Psoas muscle (tissue), 8 donors: ENCODE results near the gene KHNYN. TPM values are rescaled to one million over a fixed set of nuclear protein-coding genes. Genes with fewer than 3 reads are reported as not detected.
"Not testable (repeated sequence)": the region's sequence is repeated elsewhere in the genome, so short reads cannot be mapped to it uniquely, and the experiment has no call there.

ENCODE experiments used
- ATAC-seq, 4 donors: fragments of 200-7000 bp; cut with Tn5 transposase; one replicate each; pipeline ENCODE4 v1.9.1; 2020; ENCODE audit warnings: moderate library complexity in 3 of 4, mild to moderate bottlenecking in 2 of 4
- DNase-seq, 2 donors: peaks; one replicate each; pipeline ENCODE4 v3.0.0-alpha.2; 2020
- H3K27ac ChIP-seq: fragments of 200-600 bp; one replicate; pipeline ENCODE4 v1.8.0; 2022
- H3K27me3 ChIP-seq, 3 donors: fragments of 200-600 bp in 1 of 3; one replicate each; pipeline versions ENCODE4 v1.6.1 to v1.8.0; 2013 to 2022; ENCODE audit warnings: low read length in 2 of 3, mild to moderate bottlenecking in 2 of 3, moderate library complexity in 1 of 3; ENCODE audit not compliant: insufficient read depth in 3 of 3
- H3K36me3 ChIP-seq, 2 donors: fragments of 200-600 bp in 1 of 2; one replicate each; pipeline versions ENCODE4 v1.6.1 to v1.8.0; 2013 to 2022; ENCODE audit warnings: low read depth in 1 of 2, mild to moderate bottlenecking in 1 of 2, moderate library complexity in 1 of 2; ENCODE audit not compliant: insufficient read depth in 1 of 2
- H3K4me1 ChIP-seq: fragments of 200-600 bp; one replicate; pipeline ENCODE4 v1.8.0; 2022
- H3K4me3 ChIP-seq: fragments of 200-600 bp; one replicate; pipeline ENCODE4 v1.8.0; 2022; ENCODE audit warnings: mild to moderate bottlenecking
- H3K9me3 ChIP-seq: fragments of 200-600 bp; one replicate; pipeline ENCODE4 v1.8.0; 2022
- WGBS, 3 donors: extraction: QIAGEN DNeasy Blood & Tissue Kit; methylation state at CpG; one replicate each; pipeline versions ENCODE4 v1.1.6 to v1.1.7; 2013; 5-methylcytosine and 5-hydroxymethylcytosine counted together
- intact Hi-C, 2 donors: fragments of 100-400 bp; cut with DNase I; formaldehyde crosslinking; loops; one replicate each; pipeline versions ENCODE4 v1.11.0 to v1.14.2; 2022
- polyA plus RNA-seq, 3 donors: library from polyadenylated mRNA; stranded (reverse); fragments of 200-250 nt; gene quantifications; one replicate each; pipeline ENCODE4 v1.2.3, GENCODE V29; 2013
- total RNA-seq, 4 donors: library from RNA; stranded (reverse); fragmentation: NEBNext Ultra II Directional in 2 of 4; extraction: Animal tissue kit (Norgen Biotek cat#: 25700) in 2 of 4; gene quantifications; one replicate each; pipeline versions ENCODE4 v1.2.1 to v1.2.4, GENCODE V29; 2021 to 2023
- TF ChIP-seq, protein P1 (sequence below): fragments of 200-600 bp; IDR thresholded peaks from one replicate; pipeline ENCODE4 v1.8.0; 2022; ENCODE audit warnings: antibody characterized with exemption
- donor health status: healthy with polysubstance abuse.
- donor health status: DM: no; HTN: no; CAD: no; lungs with moderate emphysema.
- donor health status: Bipolar disorder and iron deficiency.
- donor health status: healthy.
- donor health status: DM: yes; HTN: yes; CAD: no.
- donor health status: DM: no; HTN: no; CAD: no.
- donor health status: DM: no; HTN: no; CAD: no.
- donor health status: DM: yes; HTN: yes; CAD: no.

KHNYN gene
- total and polyA plus RNA-seq, 7 donors = 15.3 to 74.9 (median 40.2) TPM

DNA sequence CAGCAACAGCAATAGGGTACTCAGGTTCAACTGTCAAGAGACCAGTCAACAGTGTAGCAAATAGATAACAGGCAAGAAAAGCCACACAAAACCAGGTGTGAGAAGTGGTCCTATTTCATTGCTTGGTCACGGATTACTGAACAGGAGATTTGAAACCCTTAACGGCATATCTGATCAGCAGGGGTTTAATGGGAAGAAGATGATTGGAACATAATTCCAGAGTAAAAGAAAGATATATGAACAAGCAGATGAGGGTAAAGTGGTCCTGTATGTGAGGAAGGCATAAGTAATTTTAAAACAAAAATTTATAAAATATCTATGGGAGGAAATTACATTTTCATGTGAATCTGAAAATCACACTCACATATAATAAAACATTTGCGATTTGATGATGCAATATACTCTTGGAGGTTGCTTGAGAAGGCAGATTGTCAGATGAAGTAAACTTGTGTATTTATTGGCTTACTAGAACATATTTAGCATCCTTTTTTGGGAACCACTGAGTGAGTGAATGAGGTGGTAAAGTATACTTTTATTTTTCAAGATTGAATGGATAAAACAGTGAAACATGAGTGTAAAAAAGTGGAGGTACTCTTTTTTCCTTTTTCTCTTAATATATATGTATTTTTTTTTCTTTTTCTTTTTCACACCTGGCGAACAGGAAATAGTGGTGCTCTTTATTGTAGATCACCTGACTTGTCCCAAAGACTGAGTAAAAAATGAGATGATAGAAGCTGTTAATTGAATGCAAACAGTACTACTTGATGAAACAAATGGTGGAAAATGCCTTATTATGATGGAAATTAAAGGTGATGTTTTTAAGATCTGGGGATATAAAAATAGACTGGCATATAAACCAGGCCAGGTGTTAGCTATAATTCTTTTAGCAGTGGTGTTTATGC, 34.4 kb downstream of the KHNYN start:
- TF ChIP-seq, protein P1, sequence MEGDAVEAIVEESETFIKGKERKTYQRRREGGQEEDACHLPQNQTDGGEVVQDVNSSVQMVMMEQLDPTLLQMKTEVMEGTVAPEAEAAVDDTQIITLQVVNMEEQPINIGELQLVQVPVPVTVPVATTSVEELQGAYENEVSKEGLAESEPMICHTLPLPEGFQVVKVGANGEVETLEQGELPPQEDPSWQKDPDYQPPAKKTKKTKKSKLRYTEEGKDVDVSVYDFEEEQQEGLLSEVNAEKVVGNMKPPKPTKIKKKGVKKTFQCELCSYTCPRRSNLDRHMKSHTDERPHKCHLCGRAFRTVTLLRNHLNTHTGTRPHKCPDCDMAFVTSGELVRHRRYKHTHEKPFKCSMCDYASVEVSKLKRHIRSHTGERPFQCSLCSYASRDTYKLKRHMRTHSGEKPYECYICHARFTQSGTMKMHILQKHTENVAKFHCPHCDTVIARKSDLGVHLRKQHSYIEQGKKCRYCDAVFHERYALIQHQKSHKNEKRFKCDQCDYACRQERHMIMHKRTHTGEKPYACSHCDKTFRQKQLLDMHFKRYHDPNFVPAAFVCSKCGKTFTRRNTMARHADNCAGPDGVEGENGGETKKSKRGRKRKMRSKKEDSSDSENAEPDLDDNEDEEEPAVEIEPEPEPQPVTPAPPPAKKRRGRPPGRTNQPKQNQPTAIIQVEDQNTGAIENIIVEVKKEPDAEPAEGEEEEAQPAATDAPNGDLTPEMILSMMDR = no peak
- Histone ChIP-seq H3K27me3 (no peaks in the 10 kb centered on the region), H3K36me3 (no peaks in the 10 kb centered on the region), H3K9me3 (no peaks in the 10 kb centered on the region), H3K4me3 (no peak overlapping the region), H3K27ac (no peak overlapping the region), H3K4me1 (no peaks in the 10 kb centered on the region)
- DNase-seq = no peak
- no peak for ATAC-seq
- intact Hi-C loops = no loop called here
- WGBS, 3 donors = 39 to 56% (median 41%) methylated on average over 4 of the region's 4 CpGs

DNA sequence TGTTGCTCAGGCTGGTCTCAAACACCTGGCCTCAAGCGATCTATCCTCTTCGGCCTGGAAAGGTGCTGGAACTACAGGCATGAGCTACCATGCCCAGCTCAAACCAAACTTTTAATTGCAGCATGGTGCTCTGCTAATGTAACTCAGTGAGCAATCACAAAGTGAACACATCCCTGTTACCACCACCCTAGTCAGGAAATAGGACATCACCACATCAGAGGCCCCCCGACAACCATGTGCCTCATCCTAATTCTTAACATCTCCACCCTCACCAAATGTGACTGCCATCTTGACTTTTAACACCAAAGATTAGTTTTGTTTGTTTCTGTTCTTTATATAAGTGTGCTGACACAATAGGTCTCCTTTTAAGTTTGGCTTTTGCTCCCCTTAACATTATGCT, 35.6 kb downstream of the KHNYN start:
- H3K36me3 ChIP-seq = no peaks in the 10 kb centered on the region
- DNase-seq (no peak), ATAC-seq (no peak)
- H3K27me3 ChIP-seq = no peaks in the 10 kb centered on the region
- no peak overlapping the region for H3K4me3 ChIP-seq
- TF ChIP-seq, protein P1 = no peak
- WGBS, 3 donors = 95 to 99% (median 99%) methylated on average over 3 of the region's 3 CpGs
- no peak overlapping the region for H3K27ac ChIP-seq
- H3K4me1 ChIP-seq = no peaks in the 10 kb centered on the region
- intact Hi-C loops = no loop called here
- H3K9me3 ChIP-seq = no peaks in the 10 kb centered on the region

DNA sequence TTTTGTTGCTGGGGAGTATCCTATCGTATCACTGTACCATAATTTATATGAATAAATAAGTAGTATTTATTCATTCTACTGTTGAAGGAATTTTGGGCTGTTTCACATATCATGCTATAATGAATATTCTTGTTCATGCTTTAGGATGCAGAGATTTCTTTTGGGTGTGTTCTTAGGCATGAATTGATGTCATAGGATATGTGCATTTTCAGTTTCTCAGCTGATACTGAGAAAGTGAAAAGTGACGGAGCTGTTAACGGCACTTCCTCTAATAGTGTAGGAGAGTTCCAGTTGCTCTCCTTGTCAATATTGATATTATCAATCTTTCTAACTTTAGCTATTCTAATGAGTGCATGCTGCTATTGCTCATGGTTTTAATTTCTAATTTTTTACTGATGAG, 36.1 kb downstream of the KHNYN start:
- TF ChIP-seq, protein P1 = no peak
- Histone ChIP-seq H3K4me1 (no peaks in the 10 kb centered on the region), H3K36me3 (no peaks in the 10 kb centered on the region), H3K27ac (no peak overlapping the region), H3K4me3 (no peak overlapping the region), H3K9me3 (no peaks in the 10 kb centered on the region), H3K27me3 (no peaks in the 10 kb centered on the region)
- intact Hi-C loops = no loop called here
- 80 to 90% (median 89%) methylated on average over 3 of the region's 3 CpGs for WGBS, 3 donors
- DNase-seq = no peak
- ATAC-seq = no peak

DNA sequence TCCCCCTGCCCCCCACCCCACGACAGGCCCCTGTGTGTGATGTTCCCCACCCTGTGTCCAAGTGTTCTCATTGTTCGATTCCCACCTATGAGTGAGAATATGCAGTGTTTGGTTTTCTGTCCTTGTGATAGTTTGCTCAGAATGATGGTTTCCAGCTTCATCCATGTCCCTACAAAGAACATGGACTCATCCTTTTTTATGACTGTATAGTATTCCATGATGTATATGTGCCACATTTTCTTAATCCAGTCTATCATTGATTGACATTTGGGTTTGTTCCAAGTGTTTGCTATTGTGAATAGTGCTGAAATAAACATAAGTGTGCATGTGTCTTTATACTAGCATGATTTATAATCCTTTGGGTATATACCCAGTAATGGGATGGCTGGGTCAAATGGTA, 40.7 kb downstream of the KHNYN start:
- H3K9me3 ChIP-seq, H3K27ac ChIP-seq, intact Hi-C loops, H3K4me3 ChIP-seq, DNase-seq, H3K27me3 ChIP-seq, ATAC-seq, H3K4me1 ChIP-seq, H3K36me3 ChIP-seq: not testable (repeated sequence)
- 77 to 100% (median 84%) methylated on average over 2 of the region's 2 CpGs for WGBS, 3 donors

DNA sequence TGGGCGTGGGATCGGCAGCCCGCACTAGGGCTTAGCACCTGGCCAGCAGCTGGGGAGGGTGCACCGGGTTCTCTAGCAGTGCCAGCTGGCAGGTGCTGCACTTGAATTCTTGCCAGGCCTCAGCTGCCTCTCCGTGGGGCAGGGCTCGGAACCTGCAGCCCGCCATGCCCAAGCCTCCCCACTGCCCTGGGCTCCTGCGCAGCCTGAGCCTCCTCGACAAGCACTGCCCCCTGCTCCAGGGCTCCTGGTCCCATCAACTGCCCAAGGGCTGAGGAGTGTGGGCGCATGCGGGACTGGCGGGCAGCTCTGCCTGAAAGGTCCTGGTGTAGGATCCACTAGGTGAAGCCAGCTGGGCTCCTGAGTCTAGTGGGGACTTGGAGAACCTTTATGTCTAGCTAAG, 43.5 kb downstream of the KHNYN start:
- H3K27me3 ChIP-seq = no peaks in the 10 kb centered on the region
- H3K27ac ChIP-seq = no peak overlapping the region
- intact Hi-C loops = no loop called here
- no peaks in the 10 kb centered on the region for H3K36me3 ChIP-seq
- H3K9me3 ChIP-seq = no peaks in the 10 kb centered on the region
- WGBS, 3 donors = 63 to 77% (median 64%) methylated on average over 11 to 12 of the region's 12 CpGs
- DNase-seq (no peak), ATAC-seq (no peak)
- no peaks in the 10 kb centered on the region for H3K4me1 ChIP-seq
- H3K4me3 ChIP-seq = no peak overlapping the region
- TF ChIP-seq, protein P1 = no peak
